ENCODE data around the gene TBC1D21. TPM values are rescaled to one million over a fixed set of nuclear protein-coding genes. Genes with fewer than 3 reads are reported as not detected.

TBC1D21 gene
- total and polyA plus RNA-seq, 2 experiments from 2014 or later: not detected

DNA sequence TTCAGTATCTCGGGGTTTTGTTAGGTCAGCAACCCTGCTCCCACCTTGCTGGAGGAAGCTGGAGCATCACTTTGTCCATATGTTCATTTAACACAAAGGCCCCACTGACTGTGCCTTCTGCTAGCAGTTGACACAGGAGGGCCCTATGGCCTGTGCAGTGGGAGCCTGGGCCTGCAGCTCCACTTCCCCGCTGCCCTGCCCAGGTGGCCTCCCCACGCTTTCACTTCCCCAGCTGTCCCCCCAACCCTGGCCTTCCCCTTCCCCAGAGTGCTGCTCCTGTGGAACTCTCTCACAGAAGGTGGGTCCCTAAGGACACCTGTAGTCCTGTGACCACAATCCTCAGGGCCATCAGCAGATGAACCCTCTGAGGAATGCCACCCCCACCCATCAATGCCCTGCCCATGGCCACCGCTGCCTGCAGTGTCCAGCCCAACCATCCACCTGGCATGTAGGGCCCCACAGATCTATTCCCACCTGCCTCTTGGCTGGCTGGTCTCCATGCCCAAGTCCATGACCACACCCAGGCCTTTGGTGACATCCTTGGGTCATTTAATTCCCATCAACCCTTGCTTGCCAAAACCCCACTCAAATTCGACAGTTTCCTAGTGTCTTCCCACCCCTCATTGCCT, 13.5 kb downstream of the TBC1D21 start:
- Histone ChIP-seq H3K9me3 (ENCODE audit: low read depth) (no peaks in the 10 kb centered on the region), H3K36me3 (no peaks in the 10 kb centered on the region), H3K27ac (no peak overlapping the region), H3K4me3 (no peak overlapping the region), H3K4me1 (ENCODE audit: low read depth) (no peaks in the 10 kb centered on the region), H3K27me3 (peaks cover 18% of the 10 kb centered on the region)
- no peak for DNase-seq (ENCODE audit: low read depth in 1 of 2, low spot score in 1 of 2)
- TF ChIP-seq, protein P1, sequence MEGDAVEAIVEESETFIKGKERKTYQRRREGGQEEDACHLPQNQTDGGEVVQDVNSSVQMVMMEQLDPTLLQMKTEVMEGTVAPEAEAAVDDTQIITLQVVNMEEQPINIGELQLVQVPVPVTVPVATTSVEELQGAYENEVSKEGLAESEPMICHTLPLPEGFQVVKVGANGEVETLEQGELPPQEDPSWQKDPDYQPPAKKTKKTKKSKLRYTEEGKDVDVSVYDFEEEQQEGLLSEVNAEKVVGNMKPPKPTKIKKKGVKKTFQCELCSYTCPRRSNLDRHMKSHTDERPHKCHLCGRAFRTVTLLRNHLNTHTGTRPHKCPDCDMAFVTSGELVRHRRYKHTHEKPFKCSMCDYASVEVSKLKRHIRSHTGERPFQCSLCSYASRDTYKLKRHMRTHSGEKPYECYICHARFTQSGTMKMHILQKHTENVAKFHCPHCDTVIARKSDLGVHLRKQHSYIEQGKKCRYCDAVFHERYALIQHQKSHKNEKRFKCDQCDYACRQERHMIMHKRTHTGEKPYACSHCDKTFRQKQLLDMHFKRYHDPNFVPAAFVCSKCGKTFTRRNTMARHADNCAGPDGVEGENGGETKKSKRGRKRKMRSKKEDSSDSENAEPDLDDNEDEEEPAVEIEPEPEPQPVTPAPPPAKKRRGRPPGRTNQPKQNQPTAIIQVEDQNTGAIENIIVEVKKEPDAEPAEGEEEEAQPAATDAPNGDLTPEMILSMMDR (IDR thresholded peaks at IDR 0.05; ENCODE audit: low read depth, low read length): no peak

DNA sequence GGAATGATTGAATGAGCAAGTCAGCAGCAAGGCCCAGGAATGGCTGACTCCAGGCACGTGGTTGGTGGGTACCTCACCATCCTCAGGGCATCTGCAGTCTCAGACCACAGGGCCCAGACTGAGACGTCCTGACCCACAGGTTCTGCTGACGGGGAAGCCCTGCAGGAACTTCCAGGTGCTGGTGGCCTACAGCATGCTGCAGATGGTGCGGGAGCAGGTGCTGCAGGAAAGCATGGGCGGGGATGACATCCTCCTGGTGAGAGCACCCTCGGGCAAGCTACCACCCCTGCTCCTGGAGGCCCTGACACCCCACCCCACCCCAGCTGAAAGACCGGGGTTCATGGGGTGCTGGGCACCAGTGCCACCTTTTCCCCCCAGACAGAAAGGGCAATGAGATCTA, 14.1 kb downstream of the TBC1D21 start:
- Histone ChIP-seq H3K27ac (no peak overlapping the region), H3K4me1 (ENCODE audit: low read depth) (no peaks in the 10 kb centered on the region), H3K36me3 (no peaks in the 10 kb centered on the region), H3K4me3 (no peak overlapping the region), H3K9me3 (ENCODE audit: low read depth) (no peaks in the 10 kb centered on the region), H3K27me3 (peaks cover 18% of the 10 kb centered on the region)
- DNase-seq (ENCODE audit: low read depth in 1 of 2, low spot score in 1 of 2): no peak
- TF ChIP-seq, protein P1 (IDR thresholded peaks at IDR 0.05; ENCODE audit: low read depth, low read length): no peak

DNA sequence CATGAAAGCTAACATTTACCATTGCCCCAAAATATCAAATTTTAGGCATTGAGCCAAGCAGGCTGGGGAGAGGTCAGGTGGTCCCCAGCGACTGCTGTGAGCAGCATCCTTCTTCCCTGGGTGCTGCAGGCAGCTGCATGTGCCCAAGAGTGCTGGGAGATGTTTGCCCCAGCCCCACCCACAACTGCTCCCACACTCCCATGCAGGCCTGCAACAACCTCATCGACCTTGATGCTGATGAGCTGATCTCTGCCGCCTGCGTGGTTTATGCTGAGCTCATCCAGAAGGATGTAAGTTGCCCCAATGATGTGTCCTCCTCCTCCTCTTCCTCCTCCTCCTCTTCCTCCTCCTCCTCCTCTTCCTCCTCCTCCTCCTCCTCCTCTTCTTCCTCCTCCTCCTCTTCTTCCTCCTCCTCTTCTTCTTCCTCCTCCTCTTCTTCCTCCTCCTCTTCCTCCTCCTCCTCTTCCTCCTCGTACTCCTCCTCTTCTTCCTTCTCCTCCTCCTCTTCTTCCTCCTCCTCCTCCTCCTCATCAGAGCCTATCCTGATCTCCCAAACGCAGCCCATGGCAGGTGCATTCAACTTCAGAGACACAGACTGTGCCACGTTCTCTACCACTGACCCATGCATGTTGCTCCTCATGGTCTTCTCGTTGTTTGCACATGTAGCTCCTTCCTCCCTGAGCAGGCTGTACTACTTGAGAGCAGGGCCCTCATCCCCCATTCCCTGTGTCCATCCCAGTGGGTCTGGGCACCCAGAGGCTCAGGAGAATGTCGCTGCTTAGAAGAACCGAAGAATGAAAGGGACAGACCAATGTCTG, 15.1 kb downstream of the TBC1D21 start:
- H3K27ac ChIP-seq: no peak overlapping the region
- peaks cover 18% of the 10 kb centered on the region for H3K27me3 ChIP-seq
- no peaks in the 10 kb centered on the region for H3K4me1 ChIP-seq (ENCODE audit: low read depth)
- H3K9me3 ChIP-seq (ENCODE audit: low read depth): no peaks in the 10 kb centered on the region
- TF ChIP-seq, protein P1 (IDR thresholded peaks at IDR 0.05; ENCODE audit: low read depth, low read length): no peak
- H3K4me3 ChIP-seq: no peak overlapping the region
- H3K36me3 ChIP-seq: no peaks in the 10 kb centered on the region
- no peak for DNase-seq (ENCODE audit: low read depth in 1 of 2, low spot score in 1 of 2)

DNA sequence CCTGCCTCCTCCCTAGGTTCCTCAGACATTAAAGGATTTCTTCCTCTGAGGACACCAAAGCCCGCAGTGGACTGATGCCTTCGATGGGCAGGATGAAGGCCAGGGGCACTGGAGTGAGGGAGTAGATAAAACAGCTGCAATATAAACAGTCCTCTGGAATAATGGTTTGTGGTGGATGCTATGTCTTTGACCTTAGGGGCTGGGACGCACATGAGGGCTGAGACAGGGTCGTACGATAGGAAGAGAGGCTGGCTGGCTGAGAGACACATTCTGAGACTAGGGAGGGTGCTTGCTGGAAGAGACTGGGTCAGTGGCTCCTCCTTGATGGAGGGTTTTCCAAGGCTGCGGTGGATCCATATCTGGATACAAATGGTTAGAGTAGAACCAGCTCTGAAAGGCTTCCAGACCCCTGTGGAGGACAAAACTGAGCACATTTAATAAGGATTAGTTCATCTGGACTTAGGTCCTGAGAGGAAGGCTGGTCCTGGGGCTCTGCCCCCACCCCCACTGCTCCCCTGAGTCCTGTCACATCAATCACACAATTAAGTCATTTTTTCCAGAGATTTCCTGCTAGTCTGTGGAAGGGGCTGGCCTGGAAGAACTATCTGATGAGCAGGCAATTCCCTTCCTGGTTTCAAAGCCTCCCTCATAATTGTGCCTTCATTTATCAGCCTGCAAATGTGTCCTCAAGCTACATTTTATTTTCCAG, 15.8 kb downstream of the TBC1D21 start:
- no peak overlapping the region for H3K27ac ChIP-seq
- no peaks in the 10 kb centered on the region for H3K9me3 ChIP-seq (ENCODE audit: low read depth)
- TF ChIP-seq, protein P1 (IDR thresholded peaks at IDR 0.05; ENCODE audit: low read depth, low read length): no peak
- no peaks in the 10 kb centered on the region for H3K4me1 ChIP-seq (ENCODE audit: low read depth)
- no peak overlapping the region for H3K4me3 ChIP-seq
- peaks cover 18% of the 10 kb centered on the region for H3K27me3 ChIP-seq
- H3K36me3 ChIP-seq: no peaks in the 10 kb centered on the region
- DNase-seq (ENCODE audit: low read depth in 1 of 2, low spot score in 1 of 2): no peak

DNA sequence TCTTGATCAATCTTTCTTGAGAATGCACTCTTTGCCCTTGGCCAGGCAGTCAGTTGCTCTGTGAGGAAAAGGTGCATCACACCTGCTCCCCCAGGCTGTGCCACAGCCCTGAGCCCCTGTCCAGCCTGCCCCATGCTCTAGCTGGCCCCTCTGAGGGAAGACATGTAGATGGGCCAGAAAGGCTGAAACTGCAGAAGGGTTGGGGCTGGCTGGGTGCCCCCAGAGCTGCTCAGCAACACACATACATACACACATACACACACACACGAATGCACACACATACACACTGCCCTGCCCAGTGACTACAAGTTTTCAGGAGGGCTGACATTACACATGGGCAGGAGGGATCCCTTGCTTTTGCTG, 16.4 kb downstream of the TBC1D21 start:
- Histone ChIP-seq H3K27ac (no peak overlapping the region), H3K27me3 (peaks cover 18% of the 10 kb centered on the region), H3K36me3 (no peaks in the 10 kb centered on the region), H3K4me3 (no peak overlapping the region), H3K9me3 (ENCODE audit: low read depth) (no peaks in the 10 kb centered on the region), H3K4me1 (ENCODE audit: low read depth) (no peaks in the 10 kb centered on the region)
- TF ChIP-seq, protein P1 (IDR thresholded peaks at IDR 0.05; ENCODE audit: low read depth, low read length): no peak
- DNase-seq (ENCODE audit: low read depth in 1 of 2, low spot score in 1 of 2): no peak

All from cardiac muscle cell (in vitro differentiated cells and primary cell).